GM12878 (cell line): ENCODE data around the gene AGAP3.

Source experiments
- BACH1 ChIP-seq: fragments of 450-650 bp; IDR thresholded peaks from 2 replicates; pipeline ENCODE4 v1.6.1; 2017; ENCODE audit warnings: mild to moderate bottlenecking, borderline replicate concordance
- CEBPB ChIP-seq, 2 experiments: fragments of 150-350 bp in 1 of 2; IDR thresholded peaks; 2 replicates each; pipeline ENCODE4 v1.6.1; 2012 to 2014; ENCODE audit warnings: low read depth in 2 of 2, low read length in 2 of 2, borderline replicate concordance in 1 of 2, inconsistent platforms in 1 of 2
- CHD2 ChIP-seq: IDR thresholded peaks from 2 replicates; pipeline ENCODE4 v1.6.1; 2011; ENCODE audit warnings: low read depth, low read length, improper control_type of control experiment, borderline replicate concordance
- ETV6 ChIP-seq, 2 experiments: fragments of 450-650 bp in 1 of 2; IDR thresholded peaks in 1 of 2; conservative IDR thresholded peaks in 1 of 2; 2 replicates each; pipeline ENCODE4 v1.6.1; 2014; ENCODE audit warnings: antibody characterized with exemption in 1 of 2, borderline replicate concordance in 1 of 2, low read depth in 1 of 2, mild to moderate bottlenecking in 1 of 2, moderate library complexity in 1 of 2
- GABPA ChIP-seq: IDR thresholded peaks from 2 replicates; pipeline ENCODE4 v1.6.1; 2014; ENCODE audit warnings: antibody characterized with exemption, low read depth, mild to moderate bottlenecking, inconsistent platforms
- MEF2A ChIP-seq: IDR thresholded peaks from 2 replicates; pipeline ENCODE4 v1.6.1; 2011; ENCODE audit warnings: low read depth, mild to moderate bottlenecking, low read length, moderate library complexity; ENCODE audit not compliant: insufficient read depth
- MTA2 ChIP-seq: fragments of 450-650 bp; IDR thresholded peaks from 2 replicates; pipeline ENCODE4 v1.6.1; 2016; ENCODE audit warnings: low read depth, mild to moderate bottlenecking, moderate library complexity
- NFIC ChIP-seq: IDR thresholded peaks from 2 replicates; pipeline ENCODE4 v1.6.1; 2012; ENCODE audit warnings: low read depth, mild to moderate bottlenecking, inconsistent platforms, low read length, moderate library complexity
- POLR2A ChIP-seq: IDR thresholded peaks from 2 replicates; pipeline ENCODE4 v1.6.1; 2011; ENCODE audit warnings: low read depth, mild to moderate bottlenecking, low read length
- POLR2AphosphoS5 ChIP-seq: IDR thresholded peaks from 2 replicates; pipeline ENCODE4 v1.6.1; 2011; ENCODE audit warnings: mild to moderate bottlenecking, low read length, inconsistent platforms
- TF ChIP-seq, protein P1 (sequence below), 3 experiments: IDR thresholded peaks in 2 of 3; conservative IDR thresholded peaks in 1 of 3; 2 replicates each; pipeline ENCODE4 v1.5.1; 2011; ENCODE audit warnings: low read depth in 3 of 3, low read length in 3 of 3, mild to moderate bottlenecking in 3 of 3, control low read depth in 2 of 3, moderate library complexity in 2 of 3, inconsistent platforms in 1 of 3, mixed read lengths in 1 of 3; ENCODE audit not compliant: control insufficient read depth in 2 of 3, insufficient read depth in 1 of 3; ENCODE audit errors: extremely low read depth in 1 of 3
- TF ChIP-seq, protein P2 (sequence below): fragments of 450-650 bp; formaldehyde crosslinking; IDR thresholded peaks from 2 replicates; pipeline ENCODE4 v1.4.0; 2020; ENCODE audit warnings: mild to moderate bottlenecking, moderate library complexity

DNA sequence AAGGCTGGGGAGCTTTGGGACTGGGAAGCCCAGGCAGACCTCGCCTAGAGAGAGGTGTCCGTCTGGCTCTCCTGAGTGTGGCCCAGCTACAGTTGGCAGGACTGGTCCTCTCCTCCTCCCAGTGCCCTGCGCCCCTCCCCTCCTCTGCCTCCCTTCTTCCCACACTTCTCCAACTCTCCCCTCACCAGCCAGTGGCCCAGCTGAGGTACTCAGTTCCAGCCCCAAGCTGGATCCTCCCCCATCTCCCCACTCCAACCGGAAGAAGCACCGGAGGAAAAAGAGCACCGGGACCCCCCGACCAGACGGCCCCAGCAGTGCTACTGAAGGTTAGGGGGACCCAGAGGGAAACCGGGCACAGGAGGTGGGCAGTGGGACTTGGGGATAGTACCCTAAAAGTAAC lies 53.5 kb downstream of the AGAP3 start:
- TF ChIP-seq MEF2A (no peak), POLR2AphosphoS5 (no peak), POLR2A (no peak), BACH1 (no peak), CHD2 (no peak), GABPA (no peak), ETV6 (conservative IDR thresholded peaks at IDR 0.05 in 1 of 2, IDR thresholded peaks at IDR 0.05 in 1 of 2; ENCODE audit: borderline replicate concordance in 1 of 2, low read depth in 1 of 2) (no peak), CEBPB (IDR thresholded peaks at IDR 0.05; ENCODE audit: borderline replicate concordance in 1 of 2, low read depth in 2 of 2, low read length in 2 of 2) (no peak), NFIC (no peak), MTA2 (no peak)
- TF ChIP-seq, protein P1, sequence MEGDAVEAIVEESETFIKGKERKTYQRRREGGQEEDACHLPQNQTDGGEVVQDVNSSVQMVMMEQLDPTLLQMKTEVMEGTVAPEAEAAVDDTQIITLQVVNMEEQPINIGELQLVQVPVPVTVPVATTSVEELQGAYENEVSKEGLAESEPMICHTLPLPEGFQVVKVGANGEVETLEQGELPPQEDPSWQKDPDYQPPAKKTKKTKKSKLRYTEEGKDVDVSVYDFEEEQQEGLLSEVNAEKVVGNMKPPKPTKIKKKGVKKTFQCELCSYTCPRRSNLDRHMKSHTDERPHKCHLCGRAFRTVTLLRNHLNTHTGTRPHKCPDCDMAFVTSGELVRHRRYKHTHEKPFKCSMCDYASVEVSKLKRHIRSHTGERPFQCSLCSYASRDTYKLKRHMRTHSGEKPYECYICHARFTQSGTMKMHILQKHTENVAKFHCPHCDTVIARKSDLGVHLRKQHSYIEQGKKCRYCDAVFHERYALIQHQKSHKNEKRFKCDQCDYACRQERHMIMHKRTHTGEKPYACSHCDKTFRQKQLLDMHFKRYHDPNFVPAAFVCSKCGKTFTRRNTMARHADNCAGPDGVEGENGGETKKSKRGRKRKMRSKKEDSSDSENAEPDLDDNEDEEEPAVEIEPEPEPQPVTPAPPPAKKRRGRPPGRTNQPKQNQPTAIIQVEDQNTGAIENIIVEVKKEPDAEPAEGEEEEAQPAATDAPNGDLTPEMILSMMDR (IDR thresholded peaks at IDR 0.05 in 2 of 3, conservative IDR thresholded peaks at IDR 0.05 in 1 of 3; ENCODE audit: control insufficient read depth in 2 of 3, extremely low read depth in 1 of 3, insufficient read depth in 1 of 3, low read depth in 3 of 3, low read length in 3 of 3), result no peak
- TF ChIP-seq, protein P2, sequence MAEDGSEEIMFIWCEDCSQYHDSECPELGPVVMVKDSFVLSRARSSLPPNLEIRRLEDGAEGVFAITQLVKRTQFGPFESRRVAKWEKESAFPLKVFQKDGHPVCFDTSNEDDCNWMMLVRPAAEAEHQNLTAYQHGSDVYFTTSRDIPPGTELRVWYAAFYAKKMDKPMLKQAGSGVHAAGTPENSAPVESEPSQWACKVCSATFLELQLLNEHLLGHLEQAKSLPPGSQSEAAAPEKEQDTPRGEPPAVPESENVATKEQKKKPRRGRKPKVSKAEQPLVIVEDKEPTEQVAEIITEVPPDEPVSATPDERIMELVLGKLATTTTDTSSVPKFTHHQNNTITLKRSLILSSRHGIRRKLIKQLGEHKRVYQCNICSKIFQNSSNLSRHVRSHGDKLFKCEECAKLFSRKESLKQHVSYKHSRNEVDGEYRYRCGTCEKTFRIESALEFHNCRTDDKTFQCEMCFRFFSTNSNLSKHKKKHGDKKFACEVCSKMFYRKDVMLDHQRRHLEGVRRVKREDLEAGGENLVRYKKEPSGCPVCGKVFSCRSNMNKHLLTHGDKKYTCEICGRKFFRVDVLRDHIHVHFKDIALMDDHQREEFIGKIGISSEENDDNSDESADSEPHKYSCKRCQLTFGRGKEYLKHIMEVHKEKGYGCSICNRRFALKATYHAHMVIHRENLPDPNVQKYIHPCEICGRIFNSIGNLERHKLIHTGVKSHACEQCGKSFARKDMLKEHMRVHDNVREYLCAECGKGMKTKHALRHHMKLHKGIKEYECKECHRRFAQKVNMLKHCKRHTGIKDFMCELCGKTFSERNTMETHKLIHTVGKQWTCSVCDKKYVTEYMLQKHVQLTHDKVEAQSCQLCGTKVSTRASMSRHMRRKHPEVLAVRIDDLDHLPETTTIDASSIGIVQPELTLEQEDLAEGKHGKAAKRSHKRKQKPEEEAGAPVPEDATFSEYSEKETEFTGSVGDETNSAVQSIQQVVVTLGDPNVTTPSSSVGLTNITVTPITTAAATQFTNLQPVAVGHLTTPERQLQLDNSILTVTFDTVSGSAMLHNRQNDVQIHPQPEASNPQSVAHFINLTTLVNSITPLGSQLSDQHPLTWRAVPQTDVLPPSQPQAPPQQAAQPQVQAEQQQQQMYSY (CRISPR knock-in tag), result no peak
